NCI-H82 (cell line): ENCODE results near the gene ZNF10.

ENCODE experiments used
- DNase-seq: peaks from one replicate; lab custom pipeline; 2025; lab: John Stamatoyannopoulos, UW

The ZNF10 gene

DNA sequence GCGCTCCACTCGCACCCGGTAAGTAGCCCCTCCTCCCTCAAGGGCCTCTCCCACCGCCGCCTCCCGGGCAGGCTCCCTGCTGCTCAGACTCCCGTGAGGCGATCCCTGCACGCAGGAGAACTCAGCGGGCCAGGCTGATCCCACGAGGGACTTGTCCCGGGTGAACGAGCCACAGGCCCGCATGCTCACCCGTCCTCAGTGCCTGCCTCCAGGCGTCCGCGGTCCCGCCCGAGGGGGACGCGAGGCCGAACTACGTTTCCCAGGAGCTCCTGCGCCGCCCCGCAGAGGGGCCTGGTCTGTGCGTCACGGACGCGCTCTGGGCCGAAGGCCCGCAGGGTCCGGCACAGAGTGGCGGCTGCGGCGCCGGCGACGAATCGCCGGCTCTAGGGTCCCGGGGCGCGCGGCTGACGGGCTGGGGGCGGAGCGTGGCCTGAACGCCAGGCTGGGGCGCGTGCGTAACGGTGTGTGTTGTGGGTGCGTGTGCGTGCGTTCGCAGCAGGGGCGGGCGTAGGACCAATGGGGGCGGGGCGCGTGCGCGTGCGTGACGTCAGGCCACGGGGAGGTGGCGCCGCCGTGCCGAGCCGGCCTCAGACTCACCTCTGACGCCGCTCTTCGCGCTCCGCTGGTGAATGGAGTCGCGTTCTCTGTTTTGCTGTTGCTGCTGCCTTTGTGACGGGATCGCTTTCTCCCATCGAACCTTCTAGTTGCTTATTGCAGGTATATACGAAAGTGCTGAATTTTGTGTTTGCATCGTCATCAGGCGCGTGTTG, at the start of gene ZNF10, which contains the start of gene ZNF891:
Gene ZNF10 (plus strand): TSS at position 590 of the 770 bp plus-strand sequence. CDS start 13,866 bp downstream, outside the sequence.
Gene ZNF891 (minus strand): TSS at position 237 of the 770 bp plus-strand sequence. CDS start 8,356 bp downstream, outside the sequence.
- DNase-seq = peak; percentile 97

DNA sequence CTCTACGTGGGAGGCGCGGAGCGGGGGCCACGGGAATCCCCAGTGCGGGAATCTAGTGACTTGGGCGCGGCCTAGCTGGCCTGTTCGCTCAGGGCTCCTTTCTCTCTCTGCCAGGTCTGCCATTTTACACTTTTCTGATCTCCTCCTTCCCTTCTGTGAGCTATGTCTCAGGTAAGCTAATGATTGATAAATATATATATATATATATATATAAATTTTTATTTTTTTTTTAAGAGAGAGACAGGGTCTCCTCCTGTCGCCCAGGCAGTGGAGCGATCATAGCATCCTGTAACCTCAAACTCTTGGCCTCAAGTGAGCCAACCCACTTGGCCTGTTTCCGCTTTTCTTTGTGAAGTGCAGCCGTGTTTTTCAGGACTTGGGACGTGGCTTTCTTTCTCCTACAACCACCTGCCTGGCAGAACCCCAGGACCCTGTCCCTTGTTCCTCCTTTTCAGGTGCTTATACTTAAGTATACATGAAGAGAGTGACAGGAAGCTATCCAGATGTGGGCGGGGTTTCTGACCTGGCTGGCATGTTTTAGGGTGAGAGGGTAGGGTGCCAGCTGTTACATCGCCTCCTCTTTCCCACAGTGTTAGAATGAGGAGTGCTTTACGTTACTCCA, 49.2 kb upstream of the ZNF10 start:
- DNase-seq = peak; percentile 37

- DNase-seq = no peak
These were observed 47.1 kb upstream of the ZNF10 start for GRCh38 chr12:133083345-133083744.

DNA sequence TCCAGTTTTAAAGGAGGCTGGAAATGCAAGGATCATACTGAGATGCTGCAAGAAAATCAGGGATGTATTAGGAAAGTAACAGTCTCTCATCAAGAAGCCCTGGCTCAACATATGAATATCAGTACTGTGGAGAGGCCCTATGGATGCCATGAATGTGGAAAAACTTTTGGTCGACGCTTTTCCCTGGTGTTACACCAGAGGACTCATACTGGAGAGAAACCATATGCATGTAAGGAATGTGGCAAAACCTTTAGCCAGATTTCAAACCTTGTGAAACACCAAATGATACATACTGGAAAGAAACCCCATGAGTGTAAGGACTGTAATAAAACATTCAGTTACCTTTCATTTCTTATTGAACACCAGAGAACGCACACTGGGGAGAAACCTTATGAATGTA, 24.8 kb upstream of the ZNF10 start:
- no peak for DNase-seq

DNA sequence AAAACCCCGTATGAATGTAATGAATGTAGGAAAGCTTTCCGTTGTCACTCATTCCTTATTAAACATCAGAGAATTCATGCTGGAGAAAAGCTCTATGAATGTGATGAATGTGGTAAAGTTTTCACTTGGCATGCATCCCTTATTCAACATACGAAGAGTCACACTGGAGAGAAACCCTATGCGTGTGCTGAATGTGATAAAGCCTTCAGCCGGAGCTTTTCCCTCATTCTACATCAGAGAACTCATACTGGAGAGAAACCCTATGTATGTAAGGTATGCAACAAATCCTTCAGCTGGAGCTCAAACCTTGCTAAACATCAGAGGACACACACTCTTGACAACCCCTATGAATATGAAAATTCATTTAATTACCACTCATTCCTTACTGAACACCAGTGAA, 24.2 kb upstream of the ZNF10 start:
- peak; percentile 22 for DNase-seq

GRCh38 chr12:133107121-133107520, 23.3 kb upstream of the ZNF10 start:
- DNase-seq = no peak

- no peak for DNase-seq
These were observed 22.3 kb upstream of the ZNF10 start for GRCh38 chr12:133108150-133108549.

DNA sequence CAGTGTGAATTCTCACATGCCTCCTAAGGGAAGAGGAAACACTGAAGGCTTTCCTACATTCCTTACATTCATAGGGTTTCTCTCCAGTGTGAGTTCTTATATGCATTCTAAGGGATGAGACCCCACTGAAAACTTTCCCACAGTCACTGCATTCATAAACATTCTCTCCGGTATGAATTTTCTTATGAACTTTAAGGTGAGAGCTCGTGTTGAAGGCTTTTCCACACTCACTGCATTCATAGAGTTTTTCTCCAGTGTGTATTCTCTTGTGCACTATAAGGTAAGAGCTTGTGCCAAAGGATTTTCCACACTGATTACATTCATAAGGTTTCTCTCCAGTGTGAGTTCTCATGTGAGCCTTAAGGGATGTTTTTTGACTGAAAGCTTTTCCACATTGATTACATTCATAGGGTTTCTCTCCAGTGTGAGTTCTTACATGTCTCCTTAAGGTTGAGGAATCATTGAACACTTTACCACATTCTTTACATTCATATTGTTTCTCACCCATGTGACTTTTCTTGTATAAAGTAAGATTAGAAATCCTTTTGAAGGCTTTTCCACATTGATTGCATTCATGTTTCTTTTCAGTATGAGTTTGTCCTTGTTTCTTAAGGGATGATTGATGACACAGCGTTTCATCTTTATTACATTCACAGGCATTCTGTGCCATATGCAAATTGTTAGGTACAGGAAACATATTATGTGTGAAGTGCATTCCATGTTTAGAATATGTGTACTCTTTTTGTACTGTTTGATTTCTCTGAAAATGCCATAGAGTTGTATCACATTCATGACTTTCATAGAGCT, 9.8 kb upstream of the ZNF10 start:
- DNase-seq = peak; percentile 23

DNA sequence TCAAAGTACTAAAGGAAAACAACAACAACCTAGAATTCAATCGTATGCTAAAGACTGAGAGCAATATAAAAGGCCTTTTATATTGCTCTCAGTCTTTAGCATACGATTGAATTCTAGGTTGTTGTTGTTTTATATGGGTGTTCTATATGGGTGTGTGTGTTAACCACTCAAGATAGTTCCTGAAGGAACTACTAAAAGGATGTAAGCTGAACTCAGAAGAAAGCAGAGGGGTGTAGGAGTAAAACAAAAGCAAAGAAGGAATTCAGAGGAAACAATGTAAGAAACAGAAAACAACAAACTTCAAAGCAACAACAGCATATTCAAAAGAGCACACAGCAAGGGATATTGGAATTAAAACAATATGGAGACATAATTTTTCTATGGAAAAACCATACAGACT, 5.8 kb upstream of the ZNF10 start:
- DNase-seq = no peak

GRCh38 chr12:133129368-133130037, 924 bp upstream of the ZNF10 start:
- no peak for DNase-seq

DNA sequence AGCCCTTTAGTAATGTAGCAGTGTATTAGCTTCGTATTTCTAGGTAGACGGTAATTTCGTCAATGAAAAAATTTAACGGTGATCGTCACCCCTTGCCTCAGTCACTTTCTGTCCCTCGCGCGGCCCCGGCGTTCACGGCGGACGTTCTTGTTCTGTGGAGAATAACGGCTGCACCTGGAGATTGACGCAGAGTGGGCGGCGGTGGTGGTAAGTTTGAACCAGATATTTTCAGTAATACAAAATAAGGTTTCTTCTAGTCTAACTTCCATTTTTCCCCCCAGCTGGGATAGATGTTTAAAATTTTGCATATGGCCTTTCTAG, 341 bp downstream of the ZNF10 start:
- DNase-seq = peak; percentile 68

DNA sequence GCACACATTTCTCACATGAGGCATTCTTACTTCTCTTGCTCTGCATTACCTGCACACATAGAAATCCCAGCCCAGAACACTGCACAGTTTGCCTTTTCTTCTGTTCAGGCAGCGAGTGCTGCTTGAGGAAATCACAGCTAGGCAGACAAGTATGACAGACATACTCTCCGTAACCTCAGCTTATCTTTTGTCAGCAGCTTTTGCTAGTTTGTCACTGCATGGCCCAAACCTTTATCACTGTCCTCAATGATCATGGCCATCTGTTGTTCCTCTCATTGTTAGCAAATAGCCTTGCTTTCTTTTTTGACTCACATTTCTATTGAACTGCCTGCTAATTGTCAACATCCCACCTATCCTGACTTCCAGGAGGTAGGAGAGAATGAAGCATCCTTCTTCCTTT, 5.3 kb downstream of the ZNF10 start:
- no peak for DNase-seq

DNA sequence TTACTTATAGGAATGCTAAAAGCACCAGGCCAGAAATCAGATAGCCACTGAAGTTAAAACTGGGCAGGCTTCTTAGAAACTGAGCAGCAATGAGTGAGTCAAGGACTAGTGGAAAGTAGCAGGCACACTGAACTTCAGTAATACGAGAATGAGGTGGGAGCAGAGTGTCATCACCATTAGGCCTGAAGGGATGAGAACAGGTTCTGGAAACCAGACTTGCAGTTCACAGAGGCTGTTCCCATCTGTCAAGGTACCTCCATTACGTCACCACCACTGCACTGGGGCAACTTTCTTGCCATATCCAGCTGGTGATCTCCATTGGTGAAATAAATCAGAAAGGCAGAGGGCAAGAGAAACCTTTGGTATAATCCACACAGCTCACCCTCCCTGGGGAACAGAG, 15.6 kb downstream of the ZNF10 start:
- no peak for DNase-seq

DNA sequence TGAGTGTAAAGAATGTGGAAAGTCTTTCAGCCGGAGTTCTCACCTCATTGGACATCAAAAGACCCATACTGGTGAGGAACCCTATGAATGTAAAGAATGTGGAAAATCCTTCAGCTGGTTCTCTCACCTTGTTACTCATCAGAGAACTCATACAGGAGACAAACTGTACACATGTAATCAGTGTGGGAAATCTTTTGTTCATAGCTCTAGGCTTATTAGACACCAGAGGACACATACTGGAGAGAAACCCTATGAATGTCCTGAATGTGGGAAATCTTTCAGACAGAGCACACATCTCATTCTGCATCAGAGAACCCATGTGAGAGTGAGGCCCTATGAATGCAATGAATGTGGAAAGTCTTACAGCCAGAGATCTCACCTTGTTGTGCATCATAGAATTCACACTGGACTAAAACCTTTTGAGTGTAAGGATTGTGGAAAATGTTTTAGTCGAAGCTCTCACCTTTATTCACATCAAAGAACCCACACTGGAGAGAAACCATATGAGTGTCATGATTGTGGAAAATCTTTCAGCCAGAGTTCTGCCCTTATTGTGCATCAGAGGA, 25.8 kb downstream of the ZNF10 start:
- no peak for DNase-seq

GRCh38 chr12:133165776-133166175, 35.3 kb downstream of the ZNF10 start:
- no peak for DNase-seq

DNA sequence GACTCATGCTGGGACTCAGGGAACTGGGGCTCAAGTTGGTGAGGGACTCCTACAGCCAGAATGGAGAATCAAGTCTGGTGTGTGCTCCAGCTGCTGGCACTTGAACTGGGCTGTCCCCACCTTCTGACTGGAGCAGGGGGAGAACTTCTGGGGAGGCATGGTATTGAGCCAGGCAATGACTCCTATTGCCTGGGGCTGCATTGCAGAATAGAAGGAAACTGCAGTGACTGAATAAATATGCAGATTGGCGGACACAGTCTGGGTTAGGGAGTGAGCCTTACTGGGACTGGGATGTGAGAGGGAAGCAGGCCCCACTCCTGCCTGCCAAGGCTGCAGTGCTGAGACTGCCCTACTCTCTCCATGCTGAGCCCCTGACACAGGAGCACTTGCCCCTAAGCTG, 42.1 kb downstream of the ZNF10 start:
- DNase-seq = no peak

DNA sequence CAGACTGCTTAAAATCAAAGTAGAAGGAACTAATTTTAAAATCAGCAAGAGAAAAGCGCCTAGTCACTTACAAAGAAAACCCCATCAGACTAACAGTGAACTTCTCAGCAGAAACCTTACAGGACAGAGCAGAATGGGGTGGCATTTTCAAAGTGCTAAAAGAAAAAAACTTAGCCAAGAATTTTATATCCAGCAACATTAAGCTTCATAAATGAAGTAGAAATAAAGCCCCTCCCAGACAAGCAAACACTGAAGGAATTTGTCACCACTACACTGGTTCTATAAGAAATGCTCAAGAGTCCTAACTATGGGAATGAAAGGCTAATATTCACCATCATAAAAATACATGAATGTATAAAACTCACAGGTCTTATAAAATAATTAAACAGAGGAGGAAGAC, 44.5 kb downstream of the ZNF10 start:
- no peak for DNase-seq

GRCh38 chr12:133180669-133181068, 50.2 kb downstream of the ZNF10 start:
- no peak for DNase-seq

DNA sequence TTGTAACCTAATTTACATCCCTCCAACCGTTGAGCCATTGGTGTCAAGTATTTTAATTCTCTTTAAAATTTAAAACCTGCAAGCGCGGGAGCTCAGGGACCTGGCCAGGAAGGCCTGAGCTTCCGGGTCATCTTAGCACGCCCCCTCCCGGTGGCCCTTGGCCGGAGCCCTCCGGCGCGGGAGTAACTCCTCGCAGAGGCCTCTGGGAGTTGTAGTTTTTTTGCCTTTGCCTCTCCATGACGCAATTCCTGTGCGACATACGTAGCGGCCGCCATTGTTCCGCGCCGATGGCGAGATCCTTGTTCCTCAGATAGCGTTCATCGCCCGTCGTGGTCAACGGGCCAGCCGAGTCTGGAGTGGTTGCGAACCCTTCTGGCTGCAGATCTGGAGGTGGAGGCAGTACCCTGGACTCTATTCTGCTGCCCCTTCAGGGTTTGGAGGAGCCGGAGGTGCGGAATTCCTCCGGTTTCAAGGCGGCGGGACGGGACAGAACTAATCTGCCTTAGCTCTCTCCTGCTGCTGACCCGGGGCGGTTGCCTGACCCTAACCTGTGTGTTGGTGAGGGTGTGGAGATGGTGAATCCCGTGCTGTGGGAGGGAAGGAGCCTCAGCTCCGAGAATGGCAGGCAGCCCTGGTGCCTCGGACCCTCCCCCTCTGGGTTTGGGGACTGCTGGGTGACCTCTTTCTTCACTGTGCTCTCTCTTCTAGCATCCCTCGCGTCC, 51.0 kb downstream of the ZNF10 start, which contains the start of gene ZNF268:
Gene ZNF268 (plus strand): TSS at position 258 of the 722 bp plus-strand sequence. CDS start 503 bp downstream, outside the sequence.
- DNase-seq = peak; percentile 97

DNA sequence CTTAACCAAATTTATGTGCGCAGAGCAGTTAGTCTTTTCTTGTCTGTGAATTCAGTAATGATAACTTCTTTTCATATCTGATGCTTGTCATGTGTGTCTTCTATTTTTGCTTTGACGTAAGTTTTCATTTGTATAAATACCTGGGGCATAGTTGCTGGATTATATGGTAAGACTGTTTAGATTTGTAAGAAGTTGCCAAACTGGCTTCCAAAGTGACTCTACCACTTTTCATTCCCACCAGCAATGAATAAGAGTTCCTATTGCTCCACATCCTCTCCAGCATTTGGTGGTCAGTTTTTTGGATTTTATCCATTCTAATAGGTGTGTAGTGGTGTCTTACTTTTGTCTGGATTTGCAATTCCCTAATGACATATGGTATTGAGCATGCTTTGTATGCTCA, 59.7 kb downstream of the ZNF10 start:
- no peak for DNase-seq

GRCh38 chr12:133192847-133193246, 62.4 kb downstream of the ZNF10 start:
- DNase-seq = no peak
